Activated naive CD8-positive, alpha-beta T cell (primary cell): ENCODE data around the gene LLGL1.

Experiments
- H3K27ac Mint-ChIP-seq: one replicate; pipeline ENCODE4 v1.8.0; 2021; ENCODE audit warnings: mixed read lengths
- H3K27me3 Mint-ChIP-seq: one replicate; pipeline ENCODE4 v1.8.0; 2021; ENCODE audit warnings: mixed read lengths
- H3K36me3 Mint-ChIP-seq: one replicate; pipeline ENCODE4 v1.8.0; 2021; ENCODE audit warnings: mixed read lengths
- H3K4me1 Mint-ChIP-seq: one replicate; pipeline ENCODE4 v1.8.0; 2021; ENCODE audit warnings: low read depth, mixed read lengths
- H3K4me3 Mint-ChIP-seq: one replicate; pipeline ENCODE4 v1.8.0; 2021; ENCODE audit warnings: mild to moderate bottlenecking, mixed read lengths
- H3K9me3 Mint-ChIP-seq: one replicate; pipeline ENCODE4 v1.8.0; 2021; ENCODE audit warnings: low read depth, mixed read lengths

LLGL1 gene

GRCh38 chr17:18250259-18250658 is 24.8 kb downstream of the LLGL1 start:
- H3K27ac Mint-ChIP-seq, result no peak overlapping the region

DNA sequence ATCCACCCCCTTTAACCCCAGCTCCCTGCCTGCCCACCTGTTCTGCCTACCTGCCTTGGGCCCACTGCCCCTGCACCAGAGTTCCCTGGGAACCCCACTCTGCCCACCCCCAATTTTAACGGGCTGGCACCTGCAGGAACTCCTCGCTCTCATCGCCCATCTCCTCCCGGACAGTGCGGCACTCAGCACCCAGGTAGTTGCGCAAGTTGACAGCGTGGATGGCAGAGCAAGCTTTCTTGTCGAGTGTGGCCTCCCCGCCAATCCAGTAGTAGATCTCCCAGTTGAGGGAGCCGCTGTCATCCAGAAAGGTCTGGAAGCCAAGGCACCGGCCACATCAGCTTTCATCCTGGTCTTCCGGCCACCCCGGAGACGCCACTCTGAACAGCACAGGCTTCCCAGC is 25.3 kb downstream of the LLGL1 start:
- Mint-ChIP-seq H3K27me3 (no peaks in the 10 kb centered on the region), H3K36me3 (no peaks in the 10 kb centered on the region), H3K4me1 (peaks cover 5% of the 10 kb centered on the region), H3K4me3 (no peak overlapping the region), H3K9me3 (no peaks in the 10 kb centered on the region), H3K27ac (no peak overlapping the region)

More at GRCh38 chr17:18250259-18250658, 24.8 kb downstream of the LLGL1 start:
- Mint-ChIP-seq H3K4me1 (peaks cover 4% of the 10 kb centered on the region), H3K9me3 (no peaks in the 10 kb centered on the region), H3K4me3 (no peak overlapping the region), H3K27me3 (no peaks in the 10 kb centered on the region), H3K36me3 (no peaks in the 10 kb centered on the region)

GRCh38 chr17:18251204-18251603 is 25.8 kb downstream of the LLGL1 start:
- no peaks in the 10 kb centered on the region for H3K36me3 Mint-ChIP-seq
- no peak overlapping the region for H3K27ac Mint-ChIP-seq
- H3K9me3 Mint-ChIP-seq, result no peaks in the 10 kb centered on the region
- H3K4me1 Mint-ChIP-seq, result peaks cover 10% of the 10 kb centered on the region
- H3K4me3 Mint-ChIP-seq, result no peak overlapping the region
- no peaks in the 10 kb centered on the region for H3K27me3 Mint-ChIP-seq

- Mint-ChIP-seq H3K4me1 (peaks cover 19% of the 10 kb centered on the region), H3K4me3 (no peak overlapping the region), H3K27ac (no peak overlapping the region), H3K36me3 (no peaks in the 10 kb centered on the region), H3K9me3 (no peaks in the 10 kb centered on the region), H3K27me3 (no peaks in the 10 kb centered on the region)
Observed at GRCh38 chr17:18252160-18252559, 26.7 kb downstream of the LLGL1 start.

GRCh38 chr17:18253187-18253884 is 27.9 kb downstream of the LLGL1 start:
- H3K27me3 Mint-ChIP-seq, result no peaks in the 10 kb centered on the region
- no peak overlapping the region for H3K27ac Mint-ChIP-seq
- H3K4me1 Mint-ChIP-seq, result peaks cover 21% of the 10 kb centered on the region
- H3K36me3 Mint-ChIP-seq, result no peaks in the 10 kb centered on the region
- no peak overlapping the region for H3K4me3 Mint-ChIP-seq
- no peaks in the 10 kb centered on the region for H3K9me3 Mint-ChIP-seq

DNA sequence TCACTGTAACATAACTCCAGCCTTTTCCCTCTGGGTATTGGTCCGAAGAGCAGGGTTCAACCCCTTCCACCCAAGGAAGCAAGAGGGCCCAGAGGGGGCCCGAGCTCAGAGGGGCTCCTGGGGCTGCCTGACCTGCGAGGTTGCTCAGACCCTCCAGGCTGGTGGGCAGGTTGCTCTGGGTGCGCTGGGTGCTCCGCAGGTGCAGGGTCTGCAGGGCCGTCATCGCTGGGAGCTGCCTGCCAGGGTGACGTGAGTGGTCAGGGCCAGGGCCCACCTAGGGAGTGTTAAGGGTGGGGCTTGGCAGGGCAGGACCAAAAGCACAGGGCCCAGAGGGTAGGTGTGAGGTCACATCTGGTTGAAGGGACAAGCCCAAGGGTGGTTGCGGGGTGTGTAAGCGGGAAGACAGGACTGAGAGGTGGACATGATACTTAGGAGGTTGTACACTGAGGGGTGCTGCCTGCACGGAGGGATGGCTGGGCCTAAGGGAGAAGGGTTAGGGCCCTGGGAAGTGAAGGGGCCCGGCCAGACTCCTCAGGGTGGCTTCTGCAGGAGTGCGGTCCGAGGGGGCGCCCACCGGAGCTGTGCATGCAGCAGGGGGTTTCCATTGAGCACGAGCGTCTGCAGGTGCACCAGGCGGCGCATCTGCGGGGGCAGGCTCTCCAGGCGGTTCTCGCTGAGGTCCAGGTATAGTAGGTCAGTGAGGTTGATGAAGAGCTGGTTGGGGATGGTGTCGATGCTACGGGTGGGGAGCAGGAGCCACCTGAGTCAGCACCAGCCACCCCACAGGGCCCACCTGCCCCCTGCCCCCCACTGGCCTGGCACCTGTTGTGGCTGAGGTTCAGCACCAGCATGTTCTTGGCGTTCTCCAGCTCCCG is 28.7 kb downstream of the LLGL1 start:
- Mint-ChIP-seq H3K9me3 (no peaks in the 10 kb centered on the region), H3K36me3 (no peaks in the 10 kb centered on the region), H3K4me3 (no peak overlapping the region), H3K27ac (no peak overlapping the region), H3K4me1 (peaks cover 21% of the 10 kb centered on the region), H3K27me3 (no peaks in the 10 kb centered on the region)

DNA sequence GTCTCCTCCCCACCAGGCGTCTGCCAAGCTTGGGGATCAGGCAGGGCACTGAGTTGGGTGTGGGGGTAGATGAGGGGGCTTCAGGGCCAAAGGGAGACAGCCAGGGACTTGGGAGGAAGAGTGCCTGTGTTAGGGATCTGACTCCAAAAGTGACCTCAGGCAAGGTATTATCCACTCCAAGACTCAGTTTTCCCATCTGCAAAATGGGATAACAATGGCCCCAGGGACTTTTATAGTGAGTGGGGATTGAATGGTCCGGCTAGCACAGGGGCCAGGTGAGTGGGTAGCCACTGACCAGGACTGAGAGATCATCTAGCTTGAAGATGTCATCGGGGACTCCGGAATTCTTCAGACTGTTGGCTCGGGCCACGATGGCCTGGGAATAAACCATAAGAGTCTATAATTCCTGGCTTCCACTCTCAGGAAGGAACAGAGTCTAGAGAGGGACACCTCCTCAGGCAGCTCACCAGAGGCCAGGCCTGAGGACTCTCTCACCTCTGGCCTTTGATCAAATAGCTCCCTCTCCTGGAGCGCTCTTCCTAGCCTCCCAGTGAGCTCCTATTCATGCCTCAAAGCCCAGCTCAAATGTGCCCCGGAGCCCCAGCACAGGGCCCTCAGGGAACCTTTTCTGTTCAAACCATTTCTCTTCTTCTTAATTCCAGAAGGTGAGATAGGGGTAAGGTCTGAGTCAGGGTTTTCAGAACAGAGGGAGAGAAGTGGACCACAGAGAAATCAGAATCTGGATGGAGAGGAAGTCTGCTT is 29.6 kb downstream of the LLGL1 start:
- Mint-ChIP-seq H3K9me3 (no peaks in the 10 kb centered on the region), H3K27me3 (no peaks in the 10 kb centered on the region), H3K36me3 (no peaks in the 10 kb centered on the region), H3K4me1 (peaks cover 27% of the 10 kb centered on the region), H3K4me3 (peak overlapping the region; percentile 13), H3K27ac (no peak overlapping the region)

- no peaks in the 10 kb centered on the region for H3K27me3 Mint-ChIP-seq
- H3K36me3 Mint-ChIP-seq, result no peaks in the 10 kb centered on the region
- H3K9me3 Mint-ChIP-seq, result no peaks in the 10 kb centered on the region
- no peak overlapping the region for H3K27ac Mint-ChIP-seq
- peak overlapping the region; percentile 44 for H3K4me3 Mint-ChIP-seq
- H3K4me1 Mint-ChIP-seq, result peaks cover 29% of the 10 kb centered on the region
Observed at GRCh38 chr17:18256351-18256750, 30.9 kb downstream of the LLGL1 start.

DNA sequence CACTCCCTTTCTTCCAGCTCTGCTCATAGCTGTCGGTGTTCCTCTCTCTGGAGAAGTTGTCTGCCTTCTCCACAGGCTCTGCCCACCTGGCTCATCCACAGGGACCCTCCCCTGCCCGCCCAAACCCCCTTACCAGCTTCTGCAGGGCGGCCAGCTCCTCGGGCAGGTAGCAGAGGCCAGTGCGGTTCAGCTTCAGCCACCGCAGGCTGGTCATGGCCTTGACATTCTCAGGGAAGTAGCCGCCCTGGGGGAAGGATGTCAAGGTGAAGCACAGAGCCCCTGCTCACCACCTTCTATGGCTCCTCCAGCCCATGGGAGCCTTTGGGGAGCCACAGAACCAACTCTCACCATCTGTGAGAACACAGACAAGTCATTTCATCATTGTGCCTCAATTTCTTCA is 31.3 kb downstream of the LLGL1 start:
- Mint-ChIP-seq H3K9me3 (no peaks in the 10 kb centered on the region), H3K4me1 (peaks cover 33% of the 10 kb centered on the region), H3K4me3 (peak overlapping the region; percentile 98), H3K27me3 (no peaks in the 10 kb centered on the region), H3K27ac (peak overlapping the region; percentile 16), H3K36me3 (no peaks in the 10 kb centered on the region)

- Mint-ChIP-seq H3K4me3 (peak overlapping the region; percentile 98), H3K27me3 (no peaks in the 10 kb centered on the region), H3K4me1 (peaks cover 37% of the 10 kb centered on the region), H3K27ac (peak overlapping the region; percentile 93), H3K9me3 (no peaks in the 10 kb centered on the region), H3K36me3 (no peaks in the 10 kb centered on the region)
Observed at GRCh38 chr17:18257268-18257981, 32.0 kb downstream of the LLGL1 start.

- H3K36me3 Mint-ChIP-seq, result no peaks in the 10 kb centered on the region
- H3K27me3 Mint-ChIP-seq, result no peaks in the 10 kb centered on the region
- H3K9me3 Mint-ChIP-seq, result no peaks in the 10 kb centered on the region
- peak overlapping the region; percentile 98 for H3K4me3 Mint-ChIP-seq
- H3K4me1 Mint-ChIP-seq, result peaks cover 38% of the 10 kb centered on the region
- peak overlapping the region; percentile 93 for H3K27ac Mint-ChIP-seq
Observed at GRCh38 chr17:18257982-18258355, 32.5 kb downstream of the LLGL1 start.

GRCh38 chr17:18258356-18259038 is 33.1 kb downstream of the LLGL1 start, which contains the start of gene FLII:
Gene FLII (minus strand): TSS chr17:18258738. CDS start chr17:18258690, 48 bp downstream.
- H3K27me3 Mint-ChIP-seq, result no peaks in the 10 kb centered on the region
- no peaks in the 10 kb centered on the region for H3K9me3 Mint-ChIP-seq
- H3K36me3 Mint-ChIP-seq, result no peaks in the 10 kb centered on the region
- peaks cover 41% of the 10 kb centered on the region for H3K4me1 Mint-ChIP-seq
- peak within 1 kb of the TSS; percentile 98 for H3K4me3 Mint-ChIP-seq
- H3K27ac Mint-ChIP-seq, result peak within 1 kb of the TSS; percentile 93

GRCh38 chr17:18259621-18260331 is 34.3 kb downstream of the LLGL1 start:
- peaks cover 41% of the 10 kb centered on the region for H3K4me1 Mint-ChIP-seq
- peak overlapping the region; percentile 73 for H3K27ac Mint-ChIP-seq
- peak overlapping the region; percentile 79 for H3K4me3 Mint-ChIP-seq
- H3K9me3 Mint-ChIP-seq, result no peaks in the 10 kb centered on the region
- H3K36me3 Mint-ChIP-seq, result no peaks in the 10 kb centered on the region
- H3K27me3 Mint-ChIP-seq, result no peaks in the 10 kb centered on the region
